HepG2 (cell line): Measurements from ENCODE around the gene BCL2L1. TPM values are rescaled to one million over a fixed set of nuclear protein-coding genes. Genes with fewer than 3 reads are reported as not detected.

Source experiments
- CBX2 ChIP-seq, 2 experiments: fragments of 200-600 bp in 1 of 2; sonication (generic); formaldehyde crosslinking in 1 of 2; IDR thresholded peaks; 2 replicates each; pipeline versions ENCODE4 v1.7.0 to v1.8.1; 2018 to 2022; ENCODE audit warnings: low read depth in 2 of 2, low read length in 1 of 2, mild to moderate bottlenecking in 1 of 2, missing genetic modification reagents in 1 of 2
- FIP1L1 ChIP-seq: fragments of 200-400 bp; formaldehyde crosslinking; IDR thresholded peaks from 2 replicates; pipeline ENCODE4 v1.6.1; 2018; ENCODE audit warnings: low read depth, mild to moderate bottlenecking, low read length, moderate library complexity, borderline replicate concordance; ENCODE audit not compliant: insufficient read depth
- LCORL ChIP-seq, 2 experiments: fragments of 450-650 bp in 1 of 2; sonication (generic) in 1 of 2; formaldehyde crosslinking in 1 of 2; IDR thresholded peaks; 2 replicates each; pipeline versions ENCODE4 v1.5.0 to v1.6.1; 2017 to 2020; ENCODE audit warnings: antibody characterized with exemption in 1 of 2, missing genetic modification reagents in 1 of 2
- MXD4 ChIP-seq: IDR thresholded peaks from 2 replicates; pipeline ENCODE4 v1.6.1; 2016; ENCODE audit warnings: mild to moderate bottlenecking, missing biosample characterization, missing genetic modification reagents
- TP53 ChIP-seq: sonication (generic); formaldehyde crosslinking; conservative IDR thresholded peaks from 2 replicates; pipeline ENCODE4 v1.4.0; 2020; ENCODE audit warnings: missing genetic modification reagents
- ZBTB39 ChIP-seq: sonication (generic); formaldehyde crosslinking; IDR thresholded peaks from 2 replicates; pipeline ENCODE4 v1.5.0; 2020; ENCODE audit warnings: missing genetic modification reagents
- ZSCAN5A ChIP-seq: sonication (generic); formaldehyde crosslinking; IDR thresholded peaks from 2 replicates; pipeline ENCODE4 v1.8.0; 2022; ENCODE audit warnings: mild to moderate bottlenecking, missing genetic modification reagents, borderline replicate concordance
- polyA plus RNA-seq, 8 experiments: library from polyadenylated mRNA; depleted of rRNA in 3 of 8; stranded (reverse) in 7 of 8; unstranded in 1 of 8; fragments of >200 nt; fragmentation: Illumina TruSeq in 4 of 8; extraction: Trizol in 4 of 8; gene quantifications; 2 replicates each; pipeline versions ENCODE4 v1.2.1 to v1.2.3, GENCODE V29; 2011 to 2016; ENCODE audit warnings: low read depth in 4 of 8, missing spikeins in 1 of 8, mixed read lengths in 1 of 8; ENCODE audit not compliant: insufficient read depth in 1 of 8
- total RNA-seq, 5 experiments: library from RNA; depleted of rRNA; stranded (reverse); fragments of >200 nt; fragmentation: Illumina TruSeq; extraction: Trizol; gene quantifications; 2 replicates each; pipeline ENCODE4 v1.2.3, GENCODE V29; 2016; ENCODE audit warnings: low read depth in 1 of 5
- TF ChIP-seq, protein P1 (sequence below): sonication (generic); formaldehyde crosslinking; IDR thresholded peaks from 2 replicates; pipeline ENCODE4 v1.9.0; 2021; ENCODE audit warnings: missing genetic modification reagents, borderline replicate concordance
- TF ChIP-seq, protein P2 (sequence below): IDR thresholded peaks from 2 replicates; pipeline ENCODE4 v1.6.1; 2016; ENCODE audit warnings: low read depth, missing genetic modification reagents, missing compliant biosample characterization

BCL2L1 gene
- total and polyA plus RNA-seq, 2 of the 13 experiments (the other 11 are each of a cell fraction or from before 2014, with no cell fraction given) = 164 to 258 TPM

DNA sequence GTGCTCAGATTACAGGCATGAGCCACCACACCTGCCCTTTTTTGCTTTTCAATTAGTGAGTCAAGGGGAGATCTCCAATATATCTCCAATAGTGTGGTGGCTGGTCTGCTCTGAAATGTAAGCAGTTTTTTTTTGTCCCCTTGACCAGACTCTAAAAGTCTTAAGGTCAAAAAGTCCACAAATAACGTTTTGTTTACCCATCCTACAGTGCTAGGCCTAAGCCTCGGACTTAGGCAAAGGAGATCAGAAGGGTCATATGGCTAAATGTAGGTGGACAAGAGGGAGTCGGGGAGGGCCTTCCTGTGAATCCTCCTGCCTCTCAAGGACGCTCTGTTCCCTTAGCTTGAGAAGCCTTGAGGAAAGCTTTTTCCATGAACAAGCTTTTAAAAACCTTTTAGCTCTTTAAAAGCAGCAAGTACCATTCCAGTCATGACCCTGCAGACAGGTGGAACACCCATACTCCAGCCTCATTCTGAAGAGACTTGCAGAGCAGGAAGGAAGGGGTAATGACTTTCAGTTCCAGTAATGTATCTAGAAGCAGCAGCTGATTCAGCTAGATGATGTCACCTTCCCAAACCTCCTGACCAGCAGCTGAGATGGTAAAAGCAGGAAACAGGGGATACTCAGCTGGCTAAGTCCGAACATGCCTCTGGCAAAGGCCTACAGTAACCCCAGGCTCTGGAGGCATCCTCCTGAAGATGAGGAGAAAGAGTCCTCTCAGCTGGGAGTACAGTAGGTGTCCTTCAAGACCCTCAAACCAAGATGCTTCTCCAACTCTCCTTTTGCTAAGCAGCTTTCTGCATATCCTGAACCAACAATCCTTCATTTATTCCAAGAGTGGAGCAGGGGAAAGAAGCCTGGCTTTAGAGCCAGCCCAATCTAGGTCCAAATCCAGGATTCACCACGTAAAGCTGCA lies 23.6 kb downstream of the BCL2L1 start (continued):
- TF ChIP-seq, protein P1, sequence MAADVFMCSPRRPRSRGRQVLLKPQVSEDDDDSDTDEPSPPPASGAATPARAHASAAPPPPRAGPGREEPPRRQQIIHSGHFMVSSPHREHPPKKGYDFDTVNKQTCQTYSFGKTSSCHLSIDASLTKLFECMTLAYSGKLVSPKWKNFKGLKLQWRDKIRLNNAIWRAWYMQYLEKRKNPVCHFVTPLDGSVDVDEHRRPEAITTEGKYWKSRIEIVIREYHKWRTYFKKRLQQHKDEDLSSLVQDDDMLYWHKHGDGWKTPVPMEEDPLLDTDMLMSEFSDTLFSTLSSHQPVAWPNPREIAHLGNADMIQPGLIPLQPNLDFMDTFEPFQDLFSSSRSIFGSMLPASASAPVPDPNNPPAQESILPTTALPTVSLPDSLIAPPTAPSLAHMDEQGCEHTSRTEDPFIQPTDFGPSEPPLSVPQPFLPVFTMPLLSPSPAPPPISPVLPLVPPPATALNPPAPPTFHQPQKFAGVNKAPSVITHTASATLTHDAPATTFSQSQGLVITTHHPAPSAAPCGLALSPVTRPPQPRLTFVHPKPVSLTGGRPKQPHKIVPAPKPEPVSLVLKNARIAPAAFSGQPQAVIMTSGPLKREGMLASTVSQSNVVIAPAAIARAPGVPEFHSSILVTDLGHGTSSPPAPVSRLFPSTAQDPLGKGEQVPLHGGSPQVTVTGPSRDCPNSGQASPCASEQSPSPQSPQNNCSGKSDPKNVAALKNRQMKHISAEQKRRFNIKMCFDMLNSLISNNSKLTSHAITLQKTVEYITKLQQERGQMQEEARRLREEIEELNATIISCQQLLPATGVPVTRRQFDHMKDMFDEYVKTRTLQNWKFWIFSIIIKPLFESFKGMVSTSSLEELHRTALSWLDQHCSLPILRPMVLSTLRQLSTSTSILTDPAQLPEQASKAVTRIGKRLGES (CRISPR knock-in tag) = no peak
- no peak for TF ChIP-seq LCORL (IDR thresholded peaks at IDR 0.05)
- peak; percentile 70 for TF ChIP-seq LCORL (CRISPR knock-in tag; IDR thresholded peaks at IDR 0.05)
- TF ChIP-seq ZSCAN5A = peak; percentile 81
- TF ChIP-seq, protein P2, sequence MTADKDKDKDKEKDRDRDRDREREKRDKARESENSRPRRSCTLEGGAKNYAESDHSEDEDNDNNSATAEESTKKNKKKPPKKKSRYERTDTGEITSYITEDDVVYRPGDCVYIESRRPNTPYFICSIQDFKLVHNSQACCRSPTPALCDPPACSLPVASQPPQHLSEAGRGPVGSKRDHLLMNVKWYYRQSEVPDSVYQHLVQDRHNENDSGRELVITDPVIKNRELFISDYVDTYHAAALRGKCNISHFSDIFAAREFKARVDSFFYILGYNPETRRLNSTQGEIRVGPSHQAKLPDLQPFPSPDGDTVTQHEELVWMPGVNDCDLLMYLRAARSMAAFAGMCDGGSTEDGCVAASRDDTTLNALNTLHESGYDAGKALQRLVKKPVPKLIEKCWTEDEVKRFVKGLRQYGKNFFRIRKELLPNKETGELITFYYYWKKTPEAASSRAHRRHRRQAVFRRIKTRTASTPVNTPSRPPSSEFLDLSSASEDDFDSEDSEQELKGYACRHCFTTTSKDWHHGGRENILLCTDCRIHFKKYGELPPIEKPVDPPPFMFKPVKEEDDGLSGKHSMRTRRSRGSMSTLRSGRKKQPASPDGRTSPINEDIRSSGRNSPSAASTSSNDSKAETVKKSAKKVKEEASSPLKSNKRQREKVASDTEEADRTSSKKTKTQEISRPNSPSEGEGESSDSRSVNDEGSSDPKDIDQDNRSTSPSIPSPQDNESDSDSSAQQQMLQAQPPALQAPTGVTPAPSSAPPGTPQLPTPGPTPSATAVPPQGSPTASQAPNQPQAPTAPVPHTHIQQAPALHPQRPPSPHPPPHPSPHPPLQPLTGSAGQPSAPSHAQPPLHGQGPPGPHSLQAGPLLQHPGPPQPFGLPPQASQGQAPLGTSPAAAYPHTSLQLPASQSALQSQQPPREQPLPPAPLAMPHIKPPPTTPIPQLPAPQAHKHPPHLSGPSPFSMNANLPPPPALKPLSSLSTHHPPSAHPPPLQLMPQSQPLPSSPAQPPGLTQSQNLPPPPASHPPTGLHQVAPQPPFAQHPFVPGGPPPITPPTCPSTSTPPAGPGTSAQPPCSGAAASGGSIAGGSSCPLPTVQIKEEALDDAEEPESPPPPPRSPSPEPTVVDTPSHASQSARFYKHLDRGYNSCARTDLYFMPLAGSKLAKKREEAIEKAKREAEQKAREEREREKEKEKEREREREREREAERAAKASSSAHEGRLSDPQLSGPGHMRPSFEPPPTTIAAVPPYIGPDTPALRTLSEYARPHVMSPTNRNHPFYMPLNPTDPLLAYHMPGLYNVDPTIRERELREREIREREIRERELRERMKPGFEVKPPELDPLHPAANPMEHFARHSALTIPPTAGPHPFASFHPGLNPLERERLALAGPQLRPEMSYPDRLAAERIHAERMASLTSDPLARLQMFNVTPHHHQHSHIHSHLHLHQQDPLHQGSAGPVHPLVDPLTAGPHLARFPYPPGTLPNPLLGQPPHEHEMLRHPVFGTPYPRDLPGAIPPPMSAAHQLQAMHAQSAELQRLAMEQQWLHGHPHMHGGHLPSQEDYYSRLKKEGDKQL (CRISPR knock-in tag) = no peak
- TF ChIP-seq CBX2 (IDR thresholded peaks at IDR 0.05; ENCODE audit: low read depth, low read length) = no peak
- no peak for TF ChIP-seq CBX2 (CRISPR knock-in tag; IDR thresholded peaks at IDR 0.05; ENCODE audit: low read depth)
- no peak for TF ChIP-seq MXD4
- TF ChIP-seq FIP1L1 = no peak
- peak; percentile 62; the same call in 1 of the 2 replicates for TF ChIP-seq ZBTB39 (CRISPR knock-in tag)
- TF ChIP-seq TP53 = peak; percentile 91
